SU-DHL-6 (cell line): ENCODE data around the gene PTPRK.

ENCODE experiments used
- H2AFZ ChIP-seq: fragments of 200-600 bp; sonication (generic); 2 replicates; pipeline ENCODE4 v1.6.1; 2014; ENCODE audit warnings: low read depth, mild to moderate bottlenecking, moderate library complexity, mixed read lengths, antibody characterized with exemption, low read length; ENCODE audit not compliant: severe bottlenecking
- H3F3A ChIP-seq: fragments of 200-600 bp; shearing (Covaris generic); 2 replicates; pipeline ENCODE4 v1.6.0; 2016; ENCODE audit warnings: antibody characterized with exemption, mild to moderate bottlenecking; ENCODE audit not compliant: insufficient read depth
- H3K27ac ChIP-seq: fragments of 200-600 bp; sonication (generic); 2 replicates; pipeline ENCODE4 v1.5.1; 2016; ENCODE audit warnings: low read depth, mild to moderate bottlenecking, low read length, moderate library complexity, mixed read lengths
- H3K27me3 ChIP-seq: fragments of 200-600 bp; sonication (generic), shearing (Covaris generic); 2 replicates; pipeline ENCODE4 v1.6.0; 2014; ENCODE audit warnings: mild to moderate bottlenecking, low read length
- H3K36me3 ChIP-seq: fragments of 200-600 bp; sonication (generic); 2 replicates; pipeline ENCODE4 v1.6.1; 2014; ENCODE audit warnings: mild to moderate bottlenecking, low read length, mixed read lengths
- H3K4me2 ChIP-seq: fragments of 300-600, 200-600 bp; shearing (Covaris generic), sonication (generic); 2 replicates; pipeline ENCODE4 v1.6.0; 2014; ENCODE audit warnings: low read length, low read depth, mild to moderate bottlenecking; ENCODE audit not compliant: poor library complexity, severe bottlenecking
- H3K4me3 ChIP-seq: fragments of 200-600 bp; sonication (generic); 2 replicates; pipeline ENCODE4 v1.5.1; 2014; ENCODE audit warnings: antibody characterized with exemption, low read length, mild to moderate bottlenecking, mixed read lengths; ENCODE audit not compliant: insufficient read depth, poor library complexity, severe bottlenecking
- H3K79me2 ChIP-seq: fragments of 200-600 bp; sonication (generic); 2 replicates; pipeline ENCODE4 v1.6.1; 2014; ENCODE audit warnings: mild to moderate bottlenecking, low read length, moderate library complexity; ENCODE audit not compliant: insufficient read depth
- H3K9ac ChIP-seq: fragments of 200-600 bp; sonication (generic); 2 replicates; pipeline ENCODE4 v1.7.0; 2014; ENCODE audit warnings: mild to moderate bottlenecking, low read length
- H3K9me2 ChIP-seq: fragments of 200-600 bp; sonication (generic); replicated peaks from 2 replicates; pipeline ENCODE4 v1.6.1; 2014; ENCODE audit warnings: low read length; ENCODE audit not compliant: insufficient read depth
- H3K9me3 ChIP-seq: fragments of 200-600 bp; sonication (generic); 2 replicates; pipeline ENCODE4 v1.6.1; 2014; ENCODE audit warnings: low read length, mixed read lengths; ENCODE audit not compliant: insufficient read depth
- H4K20me1 ChIP-seq: fragments of 200-600 bp; sonication (generic); 2 replicates; pipeline ENCODE4 v1.6.1; 2014; ENCODE audit warnings: low read depth, mild to moderate bottlenecking, antibody characterized with exemption, low read length, moderate library complexity, mixed read lengths
- CTCF ChIP-seq: fragments of 200-600 bp; sonication (generic); IDR thresholded peaks from one replicate; pipeline ENCODE4 v1.5.1; 2017; ENCODE audit warnings: antibody characterized with exemption, mild to moderate bottlenecking, low read length, moderate library complexity; ENCODE audit not compliant: insufficient read depth, poor library complexity, severe bottlenecking
- EZH2phosphoT487 ChIP-seq: fragments of 200-600 bp; sonication (generic), shearing (Covaris generic); conservative IDR thresholded peaks from 2 replicates; pipeline ENCODE4 v1.6.1; 2018; ENCODE audit warnings: mild to moderate bottlenecking, antibody characterized with exemption, low read length, moderate library complexity, mixed read lengths

PTPRK gene

GRCh38 chr6:128070406-128070805 lies 450.0 kb downstream of the PTPRK start:
- Histone ChIP-seq H3K9me3 (no peaks in the 10 kb centered on the region), H3K4me2 (no peak overlapping the region), H3K27me3 (no peaks in the 10 kb centered on the region), H2AFZ (no peak overlapping the region), H3K36me3 (no peaks in the 10 kb centered on the region), H3F3A (no peaks in the 10 kb centered on the region), H3K27ac (no peak overlapping the region), H3K4me3 (no peak overlapping the region), H3K9me2 (no peaks in the 10 kb centered on the region), H3K9ac (no peak overlapping the region), H3K79me2 (no peaks in the 10 kb centered on the region), H4K20me1 (no peaks in the 10 kb centered on the region)
- TF ChIP-seq CTCF (no peak), EZH2phosphoT487 (no peak)

GRCh38 chr6:128069188-128069587 lies 451.2 kb downstream of the PTPRK start:
- H3F3A ChIP-seq = no peaks in the 10 kb centered on the region
- H3K9me3 ChIP-seq = no peaks in the 10 kb centered on the region
- no peak overlapping the region for H2AFZ ChIP-seq
- no peak overlapping the region for H3K4me3 ChIP-seq
- no peak overlapping the region for H3K9ac ChIP-seq
- H4K20me1 ChIP-seq = no peaks in the 10 kb centered on the region
- H3K27ac ChIP-seq = no peak overlapping the region
- no peaks in the 10 kb centered on the region for H3K79me2 ChIP-seq
- H3K36me3 ChIP-seq = no peaks in the 10 kb centered on the region
- no peaks in the 10 kb centered on the region for H3K27me3 ChIP-seq
- no peak overlapping the region for H3K4me2 ChIP-seq
- no peaks in the 10 kb centered on the region for H3K9me2 ChIP-seq
- no peak for TF ChIP-seq CTCF
- no peak for TF ChIP-seq EZH2phosphoT487

- no peak for TF ChIP-seq EZH2phosphoT487
- no peak for TF ChIP-seq CTCF
These were observed 452.3 kb downstream of the PTPRK start for GRCh38 chr6:128068119-128068479.

More at GRCh38 chr6:128068119-128068479, 452.3 kb downstream of the PTPRK start:
- Histone ChIP-seq H3K27ac (no peak overlapping the region), H3K9ac (no peak overlapping the region), H3K4me2 (no peak overlapping the region), H3K9me2 (no peaks in the 10 kb centered on the region), H3K36me3 (no peaks in the 10 kb centered on the region), H3F3A (no peaks in the 10 kb centered on the region), H2AFZ (no peak overlapping the region), H3K79me2 (no peaks in the 10 kb centered on the region), H4K20me1 (no peaks in the 10 kb centered on the region), H3K4me3 (no peak overlapping the region), H3K9me3 (no peaks in the 10 kb centered on the region), H3K27me3 (no peaks in the 10 kb centered on the region)
